Right cardiac atrium (tissue), 5 donors: ENCODE measurements around the gene KIAA1755. TPM values are rescaled to one million over a fixed set of nuclear protein-coding genes. Genes with fewer than 3 reads are reported as not detected.

ENCODE experiments used
- ATAC-seq, 2 donors: fragments of 200-7000 bp; cut with Tn5 transposase; one replicate each; pipeline versions ENCODE4 v1.8.0 to v1.9.1; 2020; ENCODE audit warnings: moderate library complexity in 2 of 2, mild to moderate bottlenecking in 1 of 2
- DNase-seq, 3 donors: peaks; one replicate each; pipeline ENCODE4 v3.0.0-alpha.2; 2020
- H3K27ac ChIP-seq: one replicate; pipeline ENCODE4 v1.5.1; 2013; ENCODE audit warnings: mild to moderate bottlenecking, low read length, control low read depth, moderate library complexity
- H3K27me3 ChIP-seq: one replicate; pipeline ENCODE4 v1.6.1; 2013; ENCODE audit not compliant: control insufficient read depth, insufficient read depth
- H3K4me1 ChIP-seq: one replicate; pipeline ENCODE4 v1.6.1; 2013; ENCODE audit warnings: low read length; ENCODE audit not compliant: control insufficient read depth, insufficient read depth
- H3K4me3 ChIP-seq: one replicate; pipeline ENCODE4 v1.5.1; 2013; ENCODE audit warnings: low read length, control low read depth
- H3K9me3 ChIP-seq: one replicate; pipeline ENCODE4 v1.6.1; 2013; ENCODE audit warnings: low read length; ENCODE audit not compliant: control insufficient read depth
- WGBS: extraction: QIAGEN DNeasy Blood & Tissue Kit; methylation state at CpG from one replicate; pipeline ENCODE4 v1.1.7; 2013; 5-methylcytosine and 5-hydroxymethylcytosine counted together
- intact Hi-C, 4 donors: fragments of 100-400 bp; cut with DNase I; formaldehyde crosslinking; loops; one replicate each; pipeline versions ENCODE4 v1.11.0 to v1.14.0; 2022 to 2023
- polyA plus RNA-seq: library from polyadenylated mRNA; stranded (reverse); fragments of 200-250 nt; gene quantifications from one replicate; pipeline ENCODE4 v1.2.3, GENCODE V29; 2013
- total RNA-seq, 4 donors: library from RNA; stranded (reverse); fragmentation: NEBNext Ultra II Directional; extraction: Animal tissue kit (Norgen Biotek cat#: 25700); gene quantifications; one replicate each; pipeline ENCODE4 v1.2.1, GENCODE V29; 2021
- donor health status: healthy with polysubstance abuse.
- donor health status: DM: no; HTN: yes; CAD: no.
- donor health status: DM: no; HTN: no; CAD: no.
- donor health status: DM: no; HTN: yes; CAD: no; lungs with severe emphysema.
- donor health status: DM: yes; HTN: yes; CAD: no.

KIAA1755 gene
- total and polyA plus RNA-seq, 5 donors: 5.8 to 18.7 (median 17.0) TPM

DNA sequence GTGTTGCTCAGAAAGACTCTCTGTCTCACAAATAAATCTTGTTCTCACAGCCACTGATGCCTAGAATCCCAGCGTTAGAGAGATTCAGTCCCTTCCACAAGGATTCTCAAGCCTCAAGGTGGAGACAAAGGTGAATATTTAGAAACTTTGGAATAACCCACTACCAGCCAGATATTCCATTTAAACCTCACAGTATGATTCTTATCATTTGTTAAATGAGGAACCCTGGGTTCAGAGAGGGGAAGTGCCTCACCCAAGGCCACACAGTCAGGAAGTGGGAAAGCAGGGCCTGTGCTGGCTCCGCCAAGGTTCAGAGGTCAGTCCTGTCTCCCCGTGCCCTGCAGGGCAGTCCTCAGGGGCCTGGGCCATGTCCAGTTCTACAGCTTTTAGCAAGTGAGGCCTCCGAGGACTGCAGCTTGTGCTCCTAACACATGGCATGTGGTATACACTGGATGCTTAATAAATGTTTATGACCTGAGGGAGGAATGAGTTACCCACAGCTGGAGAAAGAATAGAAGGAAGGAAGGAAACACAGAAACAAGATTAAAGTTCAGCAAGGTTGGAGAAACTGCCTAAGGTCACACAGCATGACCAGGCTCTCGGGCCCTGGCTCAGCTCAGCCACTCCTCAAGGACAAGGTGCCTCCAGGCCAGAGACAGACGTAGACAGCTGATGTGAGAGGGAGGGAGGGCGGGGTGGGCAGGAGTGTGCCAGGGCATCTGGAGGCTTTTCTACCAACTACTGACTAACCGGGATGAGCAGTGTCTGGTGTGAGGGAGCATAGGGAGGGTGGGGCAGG, 91.5 kb downstream of the KIAA1755 start:
- Histone ChIP-seq H3K4me3 (no peak overlapping the region), H3K27me3 (no peaks in the 10 kb centered on the region), H3K4me1 (peaks cover 32% of the 10 kb centered on the region), H3K9me3 (no peaks in the 10 kb centered on the region), H3K27ac (peak overlapping the region; percentile 83)
- WGBS: 61% methylated on average over 8 of the region's 8 CpGs
- DNase-seq (peak in 2 of 3 donors; percentile 66 to 74), ATAC-seq (peak in 1 of 2 donors; percentile 39)
- intact Hi-C loops: loop anchor here (5.0 kb wide), 6 partner anchors 43 to 112 kb away; no protein-coding TSS in a partner anchor

DNA sequence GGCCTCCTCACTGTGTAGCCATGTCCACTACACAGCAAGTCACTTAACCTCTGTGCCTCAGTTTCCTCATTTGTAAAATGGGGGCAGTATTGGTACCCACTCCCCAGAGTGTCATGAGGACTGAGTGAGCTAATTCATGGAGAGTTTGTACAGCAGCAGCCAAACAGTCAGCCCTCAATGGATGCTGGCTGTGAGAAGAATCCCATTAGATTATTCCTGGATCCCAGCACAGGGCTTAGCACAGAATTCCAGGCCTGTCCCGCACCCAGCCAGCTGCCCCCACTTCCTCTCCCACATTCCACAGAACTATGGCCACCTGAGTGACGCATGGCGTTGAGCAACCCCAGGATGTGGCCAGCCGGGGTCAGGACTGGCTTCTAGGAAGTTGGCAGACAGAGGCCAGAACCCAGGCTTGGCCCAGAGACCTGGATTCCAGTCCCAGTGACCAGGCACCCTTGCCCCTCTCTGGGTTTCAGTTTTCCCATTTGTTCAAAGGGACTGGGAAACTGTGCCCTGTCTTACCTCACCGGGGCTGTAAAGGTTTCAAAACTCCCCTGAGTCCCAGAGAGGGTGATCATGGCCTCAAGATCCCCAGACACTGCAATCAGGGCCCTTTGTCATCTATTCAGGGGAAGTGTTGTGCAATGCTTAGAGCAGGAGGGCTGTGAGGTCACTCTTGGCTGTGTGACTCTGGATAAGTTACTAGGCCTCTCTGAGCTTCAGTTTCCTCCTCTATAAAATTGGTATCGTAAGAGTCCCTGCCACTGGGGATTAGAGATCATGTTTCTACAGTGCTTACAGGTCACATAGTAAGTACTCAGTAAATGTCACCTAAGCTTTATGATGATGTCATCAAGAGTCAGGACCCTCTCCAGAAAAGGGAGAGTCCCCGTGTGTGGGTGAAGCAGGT, 92.4 kb downstream of the KIAA1755 start:
- peak; percentile 51 to 57 for ATAC-seq
- H3K27me3 ChIP-seq: no peaks in the 10 kb centered on the region
- H3K4me3 ChIP-seq: no peak overlapping the region
- peak; percentile 92 for DNase-seq
- H3K27ac ChIP-seq: peak overlapping the region; percentile 66
- intact Hi-C loops: loop anchor here (5.0 kb wide), 6 partner anchors 44 to 111 kb away; no protein-coding TSS in a partner anchor
- peaks cover 29% of the 10 kb centered on the region for H3K4me1 ChIP-seq
- no peaks in the 10 kb centered on the region for H3K9me3 ChIP-seq
- 34% methylated on average over 7 of the region's 7 CpGs for WGBS

DNA sequence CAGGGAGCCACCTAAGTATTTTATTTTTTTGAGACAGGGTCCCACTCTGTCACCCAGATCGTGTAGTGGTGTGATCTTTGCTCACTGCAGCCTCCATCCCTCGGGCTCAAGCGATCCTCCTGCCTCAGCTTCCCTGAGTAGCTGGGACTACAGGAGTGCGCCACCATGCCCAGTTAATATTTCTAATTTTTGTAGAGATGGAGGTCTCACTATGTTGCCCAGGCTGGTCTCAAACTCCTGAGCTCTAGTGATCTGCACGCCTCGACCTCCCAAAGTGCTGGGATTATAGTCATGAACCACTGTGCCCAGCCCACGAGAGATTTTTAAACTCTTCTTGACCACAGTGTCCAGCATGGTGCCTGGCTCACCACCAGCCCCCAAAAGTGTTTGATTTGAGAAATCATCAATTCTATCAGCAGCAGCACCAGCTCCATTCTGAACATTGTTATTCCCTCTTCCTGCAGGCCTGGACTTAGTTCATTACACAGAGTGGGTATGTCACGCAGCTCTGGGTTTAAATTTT, 93.1 kb downstream of the KIAA1755 start:
- WGBS: 92% methylated on average over 8 of the region's 8 CpGs
- no peaks in the 10 kb centered on the region for H3K27me3 ChIP-seq
- H3K9me3 ChIP-seq: no peaks in the 10 kb centered on the region
- no peak for ATAC-seq
- H3K4me1 ChIP-seq: peaks cover 29% of the 10 kb centered on the region
- intact Hi-C loops: loop anchor here (5.0 kb wide), 6 partner anchors 45 to 110 kb away; no protein-coding TSS in a partner anchor
- H3K27ac ChIP-seq: peak overlapping the region; percentile 66
- H3K4me3 ChIP-seq: no peak overlapping the region
- DNase-seq: no peak

GRCh38 chr20:38166703-38167233, 93.8 kb downstream of the KIAA1755 start:
- ATAC-seq (no peak), DNase-seq (no peak)
- WGBS: 65% methylated on average over 11 of the region's 11 CpGs
- Histone ChIP-seq H3K27me3 (no peaks in the 10 kb centered on the region), H3K27ac (peak overlapping the region; percentile 79), H3K4me3 (no peak overlapping the region), H3K4me1 (peaks cover 29% of the 10 kb centered on the region), H3K9me3 (no peaks in the 10 kb centered on the region)
- intact Hi-C loops: loop anchor here (5.0 kb wide), 6 partner anchors 46 to 109 kb away; no protein-coding TSS in a partner anchor

GRCh38 chr20:38165966-38166702, 94.4 kb downstream of the KIAA1755 start:
- ATAC-seq: no peak
- DNase-seq: peak in 1 of 3 donors; percentile 50
- H3K27ac ChIP-seq: peak overlapping the region; percentile 79
- no peaks in the 10 kb centered on the region for H3K9me3 ChIP-seq
- intact Hi-C loops: loop anchor here (5.0 kb wide), 6 partner anchors 46 to 109 kb away; no protein-coding TSS in a partner anchor
- H3K4me1 ChIP-seq: peaks cover 26% of the 10 kb centered on the region
- WGBS: 61% methylated on average over 11 of the region's 11 CpGs
- H3K4me3 ChIP-seq: no peak overlapping the region
- H3K27me3 ChIP-seq: no peaks in the 10 kb centered on the region

GRCh38 chr20:38165089-38165965, 95.2 kb downstream of the KIAA1755 start, which contains the start of gene TGM2:
TGM2 (minus strand) TSS chr20:38165270; CDS start chr20:38165198, 72 bp downstream.
- Histone ChIP-seq H3K27ac (peak within 1 kb of the TSS; percentile 88), H3K9me3 (no peaks in the 10 kb centered on the region), H3K4me1 (peaks cover 26% of the 10 kb centered on the region), H3K27me3 (no peaks in the 10 kb centered on the region), H3K4me3 (peak within 1 kb of the TSS; percentile 79)
- WGBS: 14% methylated on average over 46 of the region's 46 CpGs
- DNase-seq (peak; percentile 90 to 95 (median 94)), ATAC-seq (peak; percentile 84 to 85)
- intact Hi-C loops: loop anchor here (5.0 kb wide), 6 partner anchors 47 to 108 kb away; no protein-coding TSS in a partner anchor

GRCh38 chr20:38164624-38165088, 95.9 kb downstream of the KIAA1755 start:
- ATAC-seq (peak; percentile 2 to 10), DNase-seq (peak; percentile 38 to 78 (median 71))
- WGBS: 35% methylated on average over 14 of the region's 14 CpGs
- intact Hi-C loops: loop anchor here (5.0 kb wide), 6 partner anchors 48 to 107 kb away; no protein-coding TSS in a partner anchor
- Histone ChIP-seq H3K4me1 (peaks cover 27% of the 10 kb centered on the region), H3K9me3 (no peaks in the 10 kb centered on the region), H3K27me3 (no peaks in the 10 kb centered on the region), H3K27ac (peak overlapping the region; percentile 88), H3K4me3 (peak overlapping the region; percentile 79)

DNA sequence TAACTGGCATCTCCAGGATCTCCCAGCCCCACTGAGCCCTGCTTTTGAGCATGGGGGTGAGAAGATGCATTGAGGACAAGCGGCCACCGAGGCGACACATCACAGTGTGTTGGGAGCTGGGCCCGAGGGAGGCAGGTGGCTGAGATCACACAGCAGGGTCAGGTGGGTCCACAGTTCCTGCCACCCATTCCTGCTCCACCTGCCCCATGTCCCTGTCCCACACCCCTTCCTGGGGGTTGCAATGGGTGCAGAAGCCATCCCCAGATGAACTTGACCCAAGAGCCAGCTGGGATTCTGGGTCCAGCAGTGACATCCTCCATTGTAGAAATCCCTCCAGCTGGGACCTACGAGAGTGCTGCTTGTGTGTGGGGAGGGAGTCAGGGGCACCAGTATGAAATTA, 96.5 kb downstream of the KIAA1755 start:
- H3K4me3 ChIP-seq: peak overlapping the region; percentile 79
- ATAC-seq: no peak
- peak in 2 of 3 donors; percentile 16 to 53 for DNase-seq
- 61% methylated on average over 5 of the region's 5 CpGs for WGBS
- no peaks in the 10 kb centered on the region for H3K9me3 ChIP-seq
- H3K27me3 ChIP-seq: no peaks in the 10 kb centered on the region
- H3K4me1 ChIP-seq: peaks cover 29% of the 10 kb centered on the region
- intact Hi-C loops: loop anchor here in 2 of 4 donors (5.0 kb wide), 2 partner anchors 92 to 107 kb away; no protein-coding TSS in a partner anchor
- H3K27ac ChIP-seq: peak overlapping the region; percentile 88
